Renal cortical epithelial cell (primary cell): ENCODE results near the gene IL17B. TPM values are rescaled to one million over a fixed set of nuclear protein-coding genes. Genes with fewer than 3 reads are reported as not detected.

Source experiments
- total RNA-seq: library from RNA; depleted of rRNA; stranded (reverse); fragments of >200 nt; gene quantifications from 2 replicates; pipeline ENCODE4 v1.2.3, GENCODE V29; 2014

The IL17B gene
- total RNA-seq, 1 donor from 2014 or later, result not detected

Other genes with a start within 250 kb of the IL17B start
- 17.5 and 33.9 TPM in 2 replicates for gene ABLIM3, start 237.8 kb downstream of the IL17B start, total RNA-seq
- gene AFAP1L1, start 107.4 kb downstream of the IL17B start, total RNA-seq, result 21.9 and 30.0 TPM in 2 replicates
- gene GRPEL2, start 33.8 kb downstream of the IL17B start, total RNA-seq, result 16.0 and 27.6 TPM in 2 replicates
- 4.9 and 5.0 TPM in 2 replicates for gene PCYOX1L, start 21.2 kb downstream of the IL17B start, total RNA-seq
- 316 and 512 TPM in 2 replicates for gene CSNK1A1, start 172.1 kb upstream of the IL17B start, total RNA-seq
- gene ARHGEF37, start 202.2 kb upstream of the IL17B start, total RNA-seq, result 10.2 and 10.8 TPM in 2 replicates